GM12878 (cell line): Measurements from ENCODE around the gene GRAMD1B. TPM values are rescaled to one million over a fixed set of nuclear protein-coding genes. Genes with fewer than 3 reads are reported as not detected.

Source experiments
- ATAC-seq: fragments of 200-7000 bp; cut with Tn5 transposase; 3 replicates; pipeline ENCODE4 v1.9.1; 2020; ENCODE audit warnings: mild to moderate bottlenecking, moderate library complexity
- BruUV-seq: library from RNA; stranded (reverse); fragments of 400-500 nt; replicated peaks from 2 replicates; lab custom pipeline; 2021; lab: Mats Ljungman, UMichigan
- CTCF ChIA-PET: fragments of 300-600 bp; sonication (Branson Sonifier 250); formaldehyde crosslinking; extraction: SDS; loops from one replicate; lab custom pipeline; 2021; ENCODE audit warnings: inconsistent platforms; lab: Yijun Ruan, JAX
- POLR2A ChIA-PET: fragments of 350-600 bp; formaldehyde crosslinking; extraction: SDS; loops from one replicate; lab custom pipeline; 2021; ENCODE audit warnings: inconsistent platforms; lab: Charles Lee
- RAD21 ChIA-PET: fragments of 300-600 bp; sonication (Branson Sonifier 250); formaldehyde crosslinking; loops from one replicate; lab custom pipeline; 2023; ENCODE audit warnings: antibody characterized with exemption; ENCODE audit not compliant: unreplicated experiment; lab: Charles Lee
- SMC1A ChIA-PET: fragments of 300-600 bp; sonication (Branson Sonifier 250); formaldehyde crosslinking; loops from one replicate; lab custom pipeline; 2023; ENCODE audit not compliant: unreplicated experiment, uncharacterized antibody; lab: Charles Lee
- DNase-seq: peaks from one replicate; pipeline ENCODE4 v3.0.0-alpha.2; 2011; ENCODE audit warnings: low read depth, low spot score
- FAIRE-seq: peaks from 3 replicates; lab custom pipeline; 2011; peaks lifted over from hg19 to GRCh38; lab: Jason Lieb, UNC
- H2AFZ ChIP-seq: 2 replicates; pipeline ENCODE4 v1.6.0; 2011; ENCODE audit warnings: low read depth, low read length, control low read depth; ENCODE audit not compliant: control insufficient read depth
- H3K27ac ChIP-seq: 2 replicates; pipeline ENCODE4 v1.5.1; 2011; ENCODE audit warnings: control low read depth; ENCODE audit not compliant: control insufficient read depth, insufficient read depth
- H3K27me3 ChIP-seq, 2 experiments: replicated peaks in 1 of 2; 2 replicates each; pipeline versions ENCODE4 v1.6.0 to v1.6.1; 2011; ENCODE audit warnings: low read length in 1 of 2; ENCODE audit not compliant: control insufficient read depth in 2 of 2, insufficient read depth in 2 of 2
- H3K36me3 ChIP-seq, 2 experiments: 2 replicates each; pipeline ENCODE4 v1.5.1; 2011; ENCODE audit warnings: low read length in 1 of 2; ENCODE audit not compliant: control insufficient read depth in 2 of 2, insufficient read depth in 2 of 2
- H3K4me1 ChIP-seq: 2 replicates; pipeline ENCODE4 v1.6.1; 2011; ENCODE audit warnings: mild to moderate bottlenecking, low read length, moderate library complexity, mixed read lengths; ENCODE audit not compliant: control insufficient read depth, insufficient read depth
- H3K4me2 ChIP-seq: 2 replicates; pipeline ENCODE4 v1.6.0; 2011; ENCODE audit warnings: control low read depth; ENCODE audit not compliant: control insufficient read depth, insufficient read depth
- H3K4me3 ChIP-seq: fragments of 200-600 bp; sonication (generic); 2 replicates; pipeline ENCODE4 v1.5.1; 2016
- H3K79me2 ChIP-seq: 2 replicates; pipeline ENCODE4 v1.6.0; 2011; ENCODE audit warnings: low read length; ENCODE audit not compliant: control insufficient read depth, insufficient read depth
- H3K9ac ChIP-seq: 2 replicates; pipeline ENCODE4 v1.8.0; 2011; ENCODE audit warnings: low read length, control low read depth, mixed read lengths; ENCODE audit not compliant: control insufficient read depth, insufficient read depth
- H3K9me3 ChIP-seq: replicated peaks from 3 replicates; pipeline ENCODE4 v1.5.1; 2011; ENCODE audit warnings: mild to moderate bottlenecking, low read length; ENCODE audit not compliant: control insufficient read depth, insufficient read depth
- H4K20me1 ChIP-seq: 2 replicates; pipeline ENCODE4 v1.6.0; 2011; ENCODE audit not compliant: control insufficient read depth, insufficient read depth
- ESRRA ChIP-seq: IDR thresholded peaks from 2 replicates; pipeline ENCODE4 v1.6.1; 2012; ENCODE audit warnings: mild to moderate bottlenecking, low read length, improper control_type of control experiment
- EZH2 ChIP-seq: IDR thresholded peaks from 2 replicates; pipeline ENCODE4 v1.6.1; 2012; ENCODE audit warnings: low read depth, mild to moderate bottlenecking, control low read depth, inconsistent platforms, low read length, borderline replicate concordance; ENCODE audit not compliant: control insufficient read depth
- GABPA ChIP-seq: IDR thresholded peaks from 2 replicates; pipeline ENCODE4 v1.6.1; 2014; ENCODE audit warnings: antibody characterized with exemption, low read depth, mild to moderate bottlenecking, inconsistent platforms
- PAX8 ChIP-seq: fragments of 450-650 bp; IDR thresholded peaks from 2 replicates; pipeline ENCODE4 v1.6.1; 2017; ENCODE audit warnings: mild to moderate bottlenecking, moderate library complexity
- PKNOX1 ChIP-seq: fragments of 450-650 bp; IDR thresholded peaks from 2 replicates; pipeline ENCODE4 v1.6.1; 2016; ENCODE audit warnings: mild to moderate bottlenecking
- PML ChIP-seq: IDR thresholded peaks from 2 replicates; pipeline ENCODE4 v1.6.1; 2012; ENCODE audit warnings: low read length, inconsistent platforms
- POU2F2 ChIP-seq: IDR thresholded peaks from 3 replicates; pipeline ENCODE4 v1.6.1; 2011; ENCODE audit warnings: low read depth, mild to moderate bottlenecking, low read length, borderline replicate concordance
- TCF7 ChIP-seq: IDR thresholded peaks from 2 replicates; pipeline ENCODE4 v1.6.1; 2014; ENCODE audit warnings: antibody characterized with exemption, borderline replicate concordance
- ZNF622 ChIP-seq: fragments of 450-650 bp; IDR thresholded peaks from 2 replicates; pipeline ENCODE4 v1.6.1; 2017; ENCODE audit warnings: mild to moderate bottlenecking, inconsistent platforms
- WGBS: methylation state at CpG from one replicate; pipeline ENCODE4 v1.1.6; 2016; ENCODE audit warnings: low lambda C conversion rate; ENCODE audit not compliant: insufficient replicate concordance, insufficient coverage; ENCODE audit errors: missing lambda C conversion rate; 5-methylcytosine and 5-hydroxymethylcytosine counted together
- in situ Hi-C: fragments of 300-500 bp; cut with MboI; formaldehyde crosslinking; loops from 9 replicates; pipeline ENCODE4 v1.14.3; 2018; ENCODE audit warnings: mixed read lengths
- intact Hi-C: fragments of 100-400 bp; cut with micrococcal nuclease; formaldehyde crosslinking; loops from one replicate; pipeline ENCODE4 v1.14.2; 2022; ENCODE audit not compliant: unreplicated experiment
- polyA plus RNA-seq, 11 experiments: library from polyadenylated mRNA; depleted of rRNA in 4 of 11; unstranded in 6 of 11; stranded (reverse) in 5 of 11; fragments of >200 nt; fragmentation: Nextera tagmentation in 4 of 11; fragmentation: Illumina TruSeq in 1 of 11; extraction: Ambion mirVana in 4 of 11; extraction: Trizol in 1 of 11; gene quantifications; 1 replicate in 1 of 11; 2 replicates in 10 of 11; pipeline versions ENCODE4 v1.2.1 to v1.2.3, GENCODE V29; 2011 to 2016; ENCODE audit warnings: inconsistent platforms in 2 of 11, missing spikeins in 2 of 11, low read depth in 1 of 11
- total RNA-seq, 4 experiments: library from RNA; depleted of rRNA in 3 of 4; stranded (reverse); fragments of >200 nt in 3 of 4; fragmentation: Illumina TruSeq in 1 of 4; extraction: Trizol in 1 of 4; gene quantifications; 2 replicates each; pipeline versions ENCODE4 v1.2.1 to v1.2.3, GENCODE V29; 2013 to 2021
- TF ChIP-seq, protein P1 (sequence below): fragments of 450-650 bp; formaldehyde crosslinking; IDR thresholded peaks from 2 replicates; pipeline ENCODE4 v1.4.0; 2020; ENCODE audit warnings: mild to moderate bottlenecking, moderate library complexity
- TF ChIP-seq, protein P2 (sequence below): fragments of 450-650 bp; IDR thresholded peaks from 2 replicates; pipeline ENCODE4 v1.6.1; 2018; ENCODE audit warnings: borderline replicate concordance, mild to moderate bottlenecking; ENCODE audit not compliant: partially characterized antibody

GRAMD1B gene
- total and polyA plus RNA-seq, 10 of the 15 experiments (the other 5 are each of a cell fraction or from before 2014, with no cell fraction given) = 1.9 to 49.1 (median 26.9) TPM

- 86% methylated on average over 5 of the region's 5 CpGs for WGBS
- no TSS peak for BruUV-seq
Observed at GRCh38 chr11:123588864-123589262, 158.8 kb downstream of the GRAMD1B start.

More at GRCh38 chr11:123588864-123589262, 158.8 kb downstream of the GRAMD1B start:
- RAD21 ChIA-PET = no interaction called here
- no peak overlapping the region for H2AFZ ChIP-seq
- no peak overlapping the region for H3K27ac ChIP-seq
- no peaks in the 10 kb centered on the region for H3K4me1 ChIP-seq
- ATAC-seq = no peak
- no peaks in the 10 kb centered on the region for H3K9me3 ChIP-seq
- no peak for FAIRE-seq
- H4K20me1 ChIP-seq = no peaks in the 10 kb centered on the region
- intact Hi-C loops = no loop called here
- in situ Hi-C loops = no loop called here
- POLR2A ChIA-PET = no interaction called here
- no peak overlapping the region for H3K4me2 ChIP-seq
- H3K79me2 ChIP-seq = no peaks in the 10 kb centered on the region
- CTCF ChIA-PET = no interaction called here
- TF ChIP-seq PKNOX1 (no peak), EZH2 (no peak), ZNF622 (no peak), ESRRA (no peak), TCF7 (no peak), GABPA (no peak), PAX8 (no peak), POU2F2 (no peak), PML (no peak)
- TF ChIP-seq, protein P1, sequence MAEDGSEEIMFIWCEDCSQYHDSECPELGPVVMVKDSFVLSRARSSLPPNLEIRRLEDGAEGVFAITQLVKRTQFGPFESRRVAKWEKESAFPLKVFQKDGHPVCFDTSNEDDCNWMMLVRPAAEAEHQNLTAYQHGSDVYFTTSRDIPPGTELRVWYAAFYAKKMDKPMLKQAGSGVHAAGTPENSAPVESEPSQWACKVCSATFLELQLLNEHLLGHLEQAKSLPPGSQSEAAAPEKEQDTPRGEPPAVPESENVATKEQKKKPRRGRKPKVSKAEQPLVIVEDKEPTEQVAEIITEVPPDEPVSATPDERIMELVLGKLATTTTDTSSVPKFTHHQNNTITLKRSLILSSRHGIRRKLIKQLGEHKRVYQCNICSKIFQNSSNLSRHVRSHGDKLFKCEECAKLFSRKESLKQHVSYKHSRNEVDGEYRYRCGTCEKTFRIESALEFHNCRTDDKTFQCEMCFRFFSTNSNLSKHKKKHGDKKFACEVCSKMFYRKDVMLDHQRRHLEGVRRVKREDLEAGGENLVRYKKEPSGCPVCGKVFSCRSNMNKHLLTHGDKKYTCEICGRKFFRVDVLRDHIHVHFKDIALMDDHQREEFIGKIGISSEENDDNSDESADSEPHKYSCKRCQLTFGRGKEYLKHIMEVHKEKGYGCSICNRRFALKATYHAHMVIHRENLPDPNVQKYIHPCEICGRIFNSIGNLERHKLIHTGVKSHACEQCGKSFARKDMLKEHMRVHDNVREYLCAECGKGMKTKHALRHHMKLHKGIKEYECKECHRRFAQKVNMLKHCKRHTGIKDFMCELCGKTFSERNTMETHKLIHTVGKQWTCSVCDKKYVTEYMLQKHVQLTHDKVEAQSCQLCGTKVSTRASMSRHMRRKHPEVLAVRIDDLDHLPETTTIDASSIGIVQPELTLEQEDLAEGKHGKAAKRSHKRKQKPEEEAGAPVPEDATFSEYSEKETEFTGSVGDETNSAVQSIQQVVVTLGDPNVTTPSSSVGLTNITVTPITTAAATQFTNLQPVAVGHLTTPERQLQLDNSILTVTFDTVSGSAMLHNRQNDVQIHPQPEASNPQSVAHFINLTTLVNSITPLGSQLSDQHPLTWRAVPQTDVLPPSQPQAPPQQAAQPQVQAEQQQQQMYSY (CRISPR knock-in tag) = no peak
- TF ChIP-seq, protein P2, sequence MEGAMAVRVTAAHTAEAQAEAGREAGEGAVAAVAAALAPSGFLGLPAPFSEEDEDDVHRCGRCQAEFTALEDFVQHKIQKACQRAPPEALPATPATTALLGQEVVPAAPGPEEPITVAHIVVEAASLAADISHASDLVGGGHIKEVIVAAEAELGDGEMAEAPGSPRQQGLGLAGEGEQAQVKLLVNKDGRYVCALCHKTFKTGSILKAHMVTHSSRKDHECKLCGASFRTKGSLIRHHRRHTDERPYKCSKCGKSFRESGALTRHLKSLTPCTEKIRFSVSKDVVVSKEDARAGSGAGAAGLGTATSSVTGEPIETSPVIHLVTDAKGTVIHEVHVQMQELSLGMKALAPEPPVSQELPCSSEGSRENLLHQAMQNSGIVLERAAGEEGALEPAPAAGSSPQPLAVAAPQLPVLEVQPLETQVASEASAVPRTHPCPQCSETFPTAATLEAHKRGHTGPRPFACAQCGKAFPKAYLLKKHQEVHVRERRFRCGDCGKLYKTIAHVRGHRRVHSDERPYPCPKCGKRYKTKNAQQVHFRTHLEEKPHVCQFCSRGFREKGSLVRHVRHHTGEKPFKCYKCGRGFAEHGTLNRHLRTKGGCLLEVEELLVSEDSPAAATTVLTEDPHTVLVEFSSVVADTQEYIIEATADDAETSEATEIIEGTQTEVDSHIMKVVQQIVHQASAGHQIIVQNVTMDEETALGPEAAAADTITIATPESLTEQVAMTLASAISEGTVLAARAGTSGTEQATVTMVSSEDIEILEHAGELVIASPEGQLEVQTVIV = no peak
- TF ChIP-seq, all 136 proteins: peak for 0
- Histone ChIP-seq H3K27me3 (no peaks in the 10 kb centered on the region), H3K9ac (no peak overlapping the region), H3K36me3 (peaks cover 0 to 10% of the 10 kb centered on the region in 2 experiments; a peak in 3 of 4 replicates), H3K4me3 (no peak overlapping the region)
- DNase-seq = no peak
- SMC1A ChIA-PET = interaction anchor here (1.6 kb wide), 1 partner anchor 12 kb away, joined by 3 read pairs; no protein-coding TSS in a partner anchor
